Raji (cell line): Measurements from ENCODE around the gene SPAAR.

Source experiments
- POLR2A ChIP-seq: IDR thresholded peaks from 2 replicates; pipeline ENCODE4 v1.6.1; 2011; ENCODE audit warnings: low read depth, low read length, control low read depth; ENCODE audit not compliant: insufficient read depth

SPAAR gene

GRCh38 chr9:35935261-35935660 lies 26.0 kb downstream of the SPAAR start:
- no peak for TF ChIP-seq POLR2A

- no peak for TF ChIP-seq POLR2A
These were observed 26.6 kb downstream of the SPAAR start for GRCh38 chr9:35935755-35936509.

- no peak for TF ChIP-seq POLR2A
These were observed 27.9 kb downstream of the SPAAR start for GRCh38 chr9:35937227-35937626.

GRCh38 chr9:35938474-35939356 lies 29.4 kb downstream of the SPAAR start:
- TF ChIP-seq POLR2A, result no peak

GRCh38 chr9:35939679-35940250 lies 30.5 kb downstream of the SPAAR start:
- TF ChIP-seq POLR2A, result no peak

- no peak for TF ChIP-seq POLR2A
These were observed 31.4 kb downstream of the SPAAR start for GRCh38 chr9:35940458-35941407.

- no peak for TF ChIP-seq POLR2A
These were observed 33.0 kb downstream of the SPAAR start for GRCh38 chr9:35942286-35942685.

GRCh38 chr9:35944173-35944572 lies 34.9 kb downstream of the SPAAR start:
- TF ChIP-seq POLR2A, result no peak

GRCh38 chr9:35944841-35945240 lies 35.6 kb downstream of the SPAAR start:
- TF ChIP-seq POLR2A, result no peak

GRCh38 chr9:35945341-35946018 lies 36.2 kb downstream of the SPAAR start:
- no peak for TF ChIP-seq POLR2A

- TF ChIP-seq POLR2A, result no peak
These were observed 39.2 kb downstream of the SPAAR start for GRCh38 chr9:35948451-35948850.

GRCh38 chr9:35948901-35949318 lies 39.6 kb downstream of the SPAAR start:
- TF ChIP-seq POLR2A, result no peak

- no peak for TF ChIP-seq POLR2A
These were observed 42.4 kb downstream of the SPAAR start for GRCh38 chr9:35951736-35952135.
